ENCODE data around the gene TAPBP. TPM values are rescaled to one million over a fixed set of nuclear protein-coding genes. Genes with fewer than 3 reads are reported as not detected.
A peak's percentile ranks its signal among the peaks of the same experiment; 100 is the strongest.

The TAPBP gene
- total and polyA plus RNA-seq, 12 donors = 20.6 to 242 (median 82.7) TPM

DNA sequence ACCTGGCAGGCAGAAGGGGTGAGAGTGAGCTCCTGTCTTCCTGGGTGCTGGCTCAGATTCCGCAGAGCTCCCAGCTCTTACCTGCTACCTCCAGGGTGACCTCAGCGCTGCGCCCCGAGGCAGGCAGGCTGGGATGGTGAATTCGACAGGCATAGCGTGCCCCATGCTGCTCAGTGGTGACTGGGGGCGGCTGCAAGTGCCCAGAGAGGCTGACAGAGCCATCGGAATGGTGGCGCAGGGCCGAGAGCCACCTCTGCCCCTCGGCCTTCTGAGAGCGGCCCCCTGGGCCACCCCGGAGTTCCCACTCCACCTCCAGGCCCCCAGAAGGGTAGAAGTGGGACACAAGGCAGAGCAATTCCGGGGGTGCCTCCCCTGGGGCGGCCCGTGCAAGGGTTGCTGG, 9.7 kb downstream of the TAPBP start:
- DNase-seq (no peak), ATAC-seq (no peak)
- peaks cover 3 to 46% (median 22%) of the 10 kb centered on the region in 9 donors for H3K4me1 ChIP-seq
- WGBS, 2 donors = 88 to 89% methylated on average over 16 of the region's 16 CpGs
- no peaks in the 10 kb centered on the region for H3K9me3 ChIP-seq
- no peaks in the 10 kb centered on the region for H3K27me3 ChIP-seq
- no peak overlapping the region for H3K4me3 ChIP-seq
- no peak for TF ChIP-seq CTCF (IDR thresholded peaks at IDR 0.05)
- intact Hi-C loops (cut with DNase I) = no loop called here
- H3K27ac ChIP-seq = no peak overlapping the region
- peaks cover 0 to 88% (median 16%) of the 10 kb centered on the region in 9 donors for H3K36me3 ChIP-seq

DNA sequence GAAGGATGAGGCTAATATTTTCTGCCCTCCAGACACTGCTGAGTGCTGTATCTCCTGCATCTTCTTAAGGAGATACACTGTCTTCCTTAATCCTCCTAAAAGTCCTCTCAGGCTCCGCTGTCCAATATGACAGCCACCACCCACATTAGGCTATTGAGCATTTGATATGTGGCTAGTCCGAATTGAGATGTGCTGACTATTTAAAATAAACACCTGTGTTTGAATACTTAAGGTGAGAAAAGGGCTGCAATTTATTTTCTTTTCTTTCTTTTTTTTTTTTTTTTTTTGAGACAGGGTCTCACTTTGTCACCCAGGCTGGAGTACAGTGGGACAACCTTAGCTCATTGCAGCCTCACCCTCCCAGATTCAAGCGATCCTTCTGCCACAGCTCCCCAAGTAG, 12.0 kb downstream of the TAPBP start:
- H3K9me3 ChIP-seq = no peaks in the 10 kb centered on the region
- H3K27ac ChIP-seq = no peak overlapping the region
- peaks cover 11 to 58% (median 36%) of the 10 kb centered on the region in 9 donors for H3K4me1 ChIP-seq
- 92 to 94% methylated on average over 3 of the region's 3 CpGs for WGBS, 2 donors
- ATAC-seq (no peak), DNase-seq (no peak)
- peaks cover 0 to 67% (median 16%) of the 10 kb centered on the region in 9 donors for H3K36me3 ChIP-seq
- no peak overlapping the region for H3K4me3 ChIP-seq
- intact Hi-C loops (cut with DNase I) = no loop called here
- TF ChIP-seq CTCF (IDR thresholded peaks at IDR 0.05) = no peak
- no peaks in the 10 kb centered on the region for H3K27me3 ChIP-seq

GRCh38 chr6:33299237-33299944, 14.5 kb downstream of the TAPBP start:
- Histone ChIP-seq H3K36me3 (peaks cover 0 to 67% (median 20%) of the 10 kb centered on the region in 9 donors), H3K9me3 (no peaks in the 10 kb centered on the region), H3K4me1 (peaks cover 11 to 41% (median 37%) of the 10 kb centered on the region in 9 donors), H3K27me3 (no peaks in the 10 kb centered on the region), H3K27ac (peak overlapping the region; percentile 85 to 99 (median 98)), H3K4me3 (peak overlapping the region; percentile 65 to 97 (median 80))
- ATAC-seq (peak; percentile 76 to 90 (median 84)), DNase-seq (peak; percentile 93 to 95)
- intact Hi-C loops (cut with DNase I) = loop anchor here in 5 of 10 donors (1.0 to 2.0 kb wide), 4 partner anchors 13 to 51 kb away; partner anchors contain the start of genes ZBTB22 (in 2 of the 5) and VPS52 (in 1 of the 5)
- 1% methylated on average over 54 of the region's 54 CpGs for WGBS, 2 donors
- peak; percentile 55 to 90 (median 80) for TF ChIP-seq CTCF (IDR thresholded peaks at IDR 0.05)

GRCh38 chr6:33298773-33299236, 15.1 kb downstream of the TAPBP start, which contains the start of gene RGL2:
RGL2 (minus strand) TSS chr6:33298942; CDS start chr6:33298610, 332 bp downstream.
- WGBS, 2 donors = 0% methylated on average over 22 to 34 of the region's 34 CpGs
- ATAC-seq = peak; percentile 72 to 91 (median 86)
- TF ChIP-seq CTCF (IDR thresholded peaks at IDR 0.05) = no peak
- Histone ChIP-seq H3K36me3 (peaks cover 0 to 65% (median 18%) of the 10 kb centered on the region in 9 donors), H3K27ac (peak within 1 kb of the TSS; percentile 85 to 99 (median 98)), H3K4me1 (peaks cover 11 to 41% (median 37%) of the 10 kb centered on the region in 9 donors), H3K27me3 (no peaks in the 10 kb centered on the region), H3K9me3 (no peaks in the 10 kb centered on the region), H3K4me3 (peak within 1 kb of the TSS; percentile 65 to 97 (median 80))
- intact Hi-C loops (cut with DNase I) = loop anchor here in 5 of 10 donors (1.0 to 2.0 kb wide), 4 partner anchors 14 to 50 kb away; partner anchors contain the start of genes ZBTB22 (in 2 of the 5) and VPS52 (in 1 of the 5)
- DNase-seq = peak; percentile 90 to 94
